Measurements from ENCODE around the gene EPHA7.

EPHA7 gene

GRCh38 chr6:93393554-93394074 is 25.7 kb downstream of the EPHA7 start:
- no peak for DNase-seq (ENCODE audit: low read depth)
- H3K4me3 ChIP-seq (ENCODE audit: low read depth, low read length) = no peak overlapping the region
- TF ChIP-seq CTCF (conservative IDR thresholded peaks at IDR 0.05; ENCODE audit: low read depth, low read length) = no peak

GRCh38 chr6:93392797-93393196 is 26.6 kb downstream of the EPHA7 start:
- TF ChIP-seq CTCF (conservative IDR thresholded peaks at IDR 0.05; ENCODE audit: low read depth, low read length) = no peak
- no peak overlapping the region for H3K4me3 ChIP-seq (ENCODE audit: low read depth, low read length)
- DNase-seq (ENCODE audit: low read depth) = no peak

GRCh38 chr6:93391965-93392364 is 27.4 kb downstream of the EPHA7 start:
- H3K4me3 ChIP-seq (ENCODE audit: low read depth, low read length) = no peak overlapping the region
- no peak for TF ChIP-seq CTCF (conservative IDR thresholded peaks at IDR 0.05; ENCODE audit: low read depth, low read length)
- DNase-seq (ENCODE audit: low read depth) = peak; percentile 37

GRCh38 chr6:93389192-93389591 is 30.2 kb downstream of the EPHA7 start:
- TF ChIP-seq CTCF (conservative IDR thresholded peaks at IDR 0.05; ENCODE audit: low read depth, low read length) = no peak
- no peak for DNase-seq (ENCODE audit: low read depth)
- no peak overlapping the region for H3K4me3 ChIP-seq (ENCODE audit: low read depth, low read length)

GRCh38 chr6:93388070-93388469 is 31.3 kb downstream of the EPHA7 start:
- no peak for TF ChIP-seq CTCF (conservative IDR thresholded peaks at IDR 0.05; ENCODE audit: low read depth, low read length)
- no peak for DNase-seq (ENCODE audit: low read depth)
- H3K4me3 ChIP-seq (ENCODE audit: low read depth, low read length) = no peak overlapping the region

- no peak for TF ChIP-seq CTCF (conservative IDR thresholded peaks at IDR 0.05; ENCODE audit: low read depth, low read length)
- DNase-seq (ENCODE audit: low read depth) = no peak
- no peak overlapping the region for H3K4me3 ChIP-seq (ENCODE audit: low read depth, low read length)
These were observed 43.3 kb downstream of the EPHA7 start for GRCh38 chr6:93376026-93376540.

GRCh38 chr6:93373445-93373844 is 45.9 kb downstream of the EPHA7 start:
- DNase-seq (ENCODE audit: low read depth) = no peak
- H3K4me3 ChIP-seq (ENCODE audit: low read depth, low read length) = no peak overlapping the region
- TF ChIP-seq CTCF (conservative IDR thresholded peaks at IDR 0.05; ENCODE audit: low read depth, low read length) = no peak

Measured in choroid plexus epithelial cell (primary cell).